H9 (cell line): Measurements from ENCODE around the gene ABTB1. TPM values are rescaled to one million over a fixed set of nuclear protein-coding genes. Genes with fewer than 3 reads are reported as not detected.

Experiments used
- DNase-seq: peaks from one replicate; pipeline ENCODE4 v3.0.0-alpha.2; 2017
- H2AFZ ChIP-seq: one replicate; pipeline ENCODE4 v1.6.1; 2013; ENCODE audit warnings: mild to moderate bottlenecking, low read length, control low read depth, moderate library complexity
- H2AK5ac ChIP-seq: 2 replicates; pipeline ENCODE4 v1.6.1; 2013; ENCODE audit warnings: low read length, control low read depth, mixed read lengths; ENCODE audit not compliant: insufficient read length
- H2BK120ac ChIP-seq: one replicate; pipeline ENCODE4 v1.6.1; 2013; ENCODE audit warnings: low read depth, mild to moderate bottlenecking, low read length, control low read depth, inconsistent platforms; ENCODE audit not compliant: poor library complexity, severe bottlenecking
- H2BK12ac ChIP-seq: 2 replicates; pipeline ENCODE4 v1.6.1; 2013; ENCODE audit warnings: low read length, control low read depth, mixed read lengths, low read depth; ENCODE audit not compliant: insufficient read length
- H2BK15ac ChIP-seq: 2 replicates; pipeline ENCODE4 v1.6.1; 2013; ENCODE audit warnings: low read depth, low read length, control low read depth
- H2BK20ac ChIP-seq: one replicate; pipeline ENCODE4 v1.6.1; 2013; ENCODE audit warnings: low read depth, mild to moderate bottlenecking, low read length, control low read depth, inconsistent platforms; ENCODE audit not compliant: poor library complexity, severe bottlenecking
- H2BK5ac ChIP-seq: 2 replicates; pipeline ENCODE4 v1.6.1; 2013; ENCODE audit warnings: low read length, control low read depth, mixed read lengths; ENCODE audit not compliant: insufficient read length
- H3K14ac ChIP-seq: 2 replicates; pipeline ENCODE4 v1.6.1; 2013; ENCODE audit warnings: low read length, control low read depth; ENCODE audit not compliant: insufficient read depth
- H3K18ac ChIP-seq: 2 replicates; pipeline ENCODE4 v1.6.1; 2013; ENCODE audit warnings: low read depth, mild to moderate bottlenecking, mixed read lengths, low read length, control low read depth; ENCODE audit not compliant: insufficient read length
- H3K23ac ChIP-seq: 2 replicates; pipeline ENCODE4 v1.6.1; 2013; ENCODE audit warnings: low read length, control low read depth, mixed read lengths, low read depth; ENCODE audit not compliant: insufficient read length
- H3K23me2 ChIP-seq: 2 replicates; pipeline ENCODE4 v1.6.1; 2013; ENCODE audit warnings: low read depth, mild to moderate bottlenecking, mixed read lengths, low read length, control low read depth; ENCODE audit not compliant: insufficient read length, poor library complexity, severe bottlenecking
- H3K27ac ChIP-seq: 2 replicates; pipeline ENCODE4 v1.5.1; 2013; ENCODE audit warnings: low read length, control low read depth, mixed read lengths, low read depth; ENCODE audit not compliant: insufficient read length
- H3K27me3 ChIP-seq: 2 replicates; pipeline ENCODE4 v1.6.1; 2013; ENCODE audit warnings: low read length, control low read depth, inconsistent platforms; ENCODE audit not compliant: insufficient read depth
- H3K4ac ChIP-seq: 2 replicates; pipeline ENCODE4 v1.6.1; 2013; ENCODE audit warnings: low read depth, mild to moderate bottlenecking, control low read depth, inconsistent platforms, low read length, moderate library complexity
- H3K4me1 ChIP-seq: 2 replicates; pipeline ENCODE4 v1.6.1; 2013; ENCODE audit warnings: low read length, control low read depth, inconsistent platforms; ENCODE audit not compliant: insufficient read depth
- H3K4me2 ChIP-seq: 2 replicates; pipeline ENCODE4 v1.6.1; 2013; ENCODE audit warnings: low read length, control low read depth, mixed read lengths; ENCODE audit not compliant: insufficient read length, insufficient read depth
- H3K56ac ChIP-seq: 2 replicates; pipeline ENCODE4 v1.6.1; 2013; ENCODE audit warnings: low read depth, mild to moderate bottlenecking, mixed read lengths, low read length, control low read depth; ENCODE audit not compliant: insufficient read length
- H3K79me1 ChIP-seq: 2 replicates; pipeline ENCODE4 v1.6.1; 2013; ENCODE audit warnings: low read depth, mild to moderate bottlenecking, moderate library complexity, low read length, control low read depth, inconsistent platforms; ENCODE audit not compliant: insufficient read depth, poor library complexity, severe bottlenecking
- H3K79me2 ChIP-seq: 2 replicates; pipeline ENCODE4 v1.6.1; 2013; ENCODE audit warnings: low read length, control low read depth, inconsistent platforms; ENCODE audit not compliant: insufficient read depth
- H3K9ac ChIP-seq: 2 replicates; pipeline ENCODE4 v1.6.1; 2013; ENCODE audit warnings: low read length, control low read depth, mixed read lengths; ENCODE audit not compliant: insufficient read length; ENCODE audit errors: extremely low read depth
- H3K9me3 ChIP-seq: one replicate; pipeline ENCODE4 v1.6.1; 2013; ENCODE audit warnings: low read depth, low read length, inconsistent platforms; ENCODE audit not compliant: control insufficient read depth
- H3T11ph ChIP-seq: one replicate; pipeline ENCODE4 v1.6.1; 2013; ENCODE audit warnings: mild to moderate bottlenecking, low read length, control low read depth, inconsistent platforms
- H4K20me1 ChIP-seq: one replicate; pipeline ENCODE4 v1.6.1; 2013; ENCODE audit not compliant: control insufficient read depth, insufficient read length, insufficient read depth
- H4K5ac ChIP-seq: 2 replicates; pipeline ENCODE4 v1.6.1; 2013; ENCODE audit warnings: low read depth, mild to moderate bottlenecking, mixed read lengths, low read length, control low read depth; ENCODE audit not compliant: insufficient read length
- H4K8ac ChIP-seq: replicated peaks from 2 replicates; pipeline ENCODE4 v1.6.1; 2013; ENCODE audit warnings: low read length, control low read depth, mixed read lengths, low read depth; ENCODE audit not compliant: insufficient read length
- H4K91ac ChIP-seq: 2 replicates; pipeline ENCODE4 v1.6.1; 2013; ENCODE audit warnings: low read depth, mild to moderate bottlenecking, moderate library complexity, mixed read lengths, low read length, control low read depth; ENCODE audit not compliant: insufficient read length
- H3K27ac Mint-ChIP-seq, 3 experiments: 2 replicates in 2 of 3; 3 replicates in 1 of 3; pipeline ENCODE4 v1.8.0; 2020 to 2021; ENCODE audit warnings: mixed read lengths in 3 of 3, mild to moderate bottlenecking in 1 of 3, moderate library complexity in 1 of 3
- H3K27me3 Mint-ChIP-seq: 2 replicates; pipeline ENCODE4 v1.8.0; 2021; ENCODE audit warnings: low read depth, mild to moderate bottlenecking, moderate library complexity, mixed read lengths
- H3K36me3 Mint-ChIP-seq, 3 experiments: 2 replicates in 2 of 3; 3 replicates in 1 of 3; pipeline ENCODE4 v1.8.0; 2020 to 2021; ENCODE audit warnings: low read depth in 3 of 3, mixed read lengths in 3 of 3; ENCODE audit not compliant: insufficient read depth in 1 of 3
- H3K4me1 Mint-ChIP-seq, 2 experiments: 2 replicates each; pipeline ENCODE4 v1.8.0; 2020; ENCODE audit warnings: mixed read lengths in 2 of 2
- H3K4me3 Mint-ChIP-seq, 2 experiments: 2 replicates in 1 of 2; 3 replicates in 1 of 2; pipeline ENCODE4 v1.8.0; 2020 to 2021; ENCODE audit warnings: mild to moderate bottlenecking in 2 of 2, mixed read lengths in 2 of 2, moderate library complexity in 1 of 2
- H3K9me3 Mint-ChIP-seq, 2 experiments: 2 replicates in 1 of 2; 3 replicates in 1 of 2; pipeline ENCODE4 v1.8.0; 2020; ENCODE audit warnings: mild to moderate bottlenecking in 2 of 2, mixed read lengths in 2 of 2, moderate library complexity in 1 of 2
- CTCF ChIP-seq: fragments of 200-600 bp; sonication (generic); conservative IDR thresholded peaks from 3 replicates; pipeline ENCODE4 v1.8.0; 2021; ENCODE audit warnings: antibody characterized with exemption, mild to moderate bottlenecking
- WGBS: extraction: QIAGEN DNeasy Blood & Tissue Kit; methylation state at CpG from one replicate; pipeline ENCODE4 v1.1.7; 2013; ENCODE audit warnings: missing lambda C conversion rate, low lambda C conversion rate, mixed read lengths; ENCODE audit not compliant: insufficient read length; ENCODE audit errors: extremely low coverage; 5-methylcytosine and 5-hydroxymethylcytosine counted together
- total RNA-seq: library from RNA; stranded (reverse); gene quantifications from 2 replicates; pipeline ENCODE4 v1.2.1, GENCODE V29; 2021

Gene ABTB1
- total RNA-seq, 1 experiment from 2014 or later: 6.2 TPM

- Mint-ChIP-seq H3K4me1 (peaks cover 2 to 3% of the 10 kb centered on the region in 2 experiments; a peak in 3 of 4 replicates), H3K27ac (no peak overlapping the region), H3K27me3 (no peaks in the 10 kb centered on the region), H3K36me3 (peaks cover 9 to 21% (median 11%) of the 10 kb centered on the region in 3 experiments), H3K4me3 (no peak overlapping the region), H3K9me3 (no peaks in the 10 kb centered on the region)
- Histone ChIP-seq H3K79me1 (no peaks in the 10 kb centered on the region), H3T11ph (no peak overlapping the region), H2AFZ (no peak overlapping the region), H3K18ac (no peak overlapping the region), H2BK20ac (no peak overlapping the region), H4K20me1 (no peaks in the 10 kb centered on the region), H3K27me3 (no peaks in the 10 kb centered on the region), H3K56ac (no peak overlapping the region), H3K79me2 (no peaks in the 10 kb centered on the region), H3K23ac (no peak overlapping the region), H3K4ac (no peak overlapping the region), H4K5ac (no peak overlapping the region), H3K4me2 (no peak overlapping the region), H2AK5ac (no peak overlapping the region), H3K4me1 (no peaks in the 10 kb centered on the region), H3K9ac (no peak overlapping the region), H2BK12ac (no peak overlapping the region), H3K14ac (no peak overlapping the region), H3K9me3 (no peaks in the 10 kb centered on the region), H2BK15ac (no peak overlapping the region), H2BK120ac (no peak overlapping the region), H2BK5ac (no peak overlapping the region), H3K27ac (no peak overlapping the region), H3K23me2 (peaks cover 3% of the 10 kb centered on the region), H4K8ac (no peak overlapping the region), H4K91ac (no peak overlapping the region)
- WGBS: no CpG with 5 or more reads among the region's 6 CpGs
- no peak for TF ChIP-seq CTCF
- no peak for DNase-seq
These were observed 5.6 kb upstream of the ABTB1 start for GRCh38 chr3:127667119-127667681.
